Measurements from ENCODE around the gene PLXNA4.

PLXNA4 gene

DNA sequence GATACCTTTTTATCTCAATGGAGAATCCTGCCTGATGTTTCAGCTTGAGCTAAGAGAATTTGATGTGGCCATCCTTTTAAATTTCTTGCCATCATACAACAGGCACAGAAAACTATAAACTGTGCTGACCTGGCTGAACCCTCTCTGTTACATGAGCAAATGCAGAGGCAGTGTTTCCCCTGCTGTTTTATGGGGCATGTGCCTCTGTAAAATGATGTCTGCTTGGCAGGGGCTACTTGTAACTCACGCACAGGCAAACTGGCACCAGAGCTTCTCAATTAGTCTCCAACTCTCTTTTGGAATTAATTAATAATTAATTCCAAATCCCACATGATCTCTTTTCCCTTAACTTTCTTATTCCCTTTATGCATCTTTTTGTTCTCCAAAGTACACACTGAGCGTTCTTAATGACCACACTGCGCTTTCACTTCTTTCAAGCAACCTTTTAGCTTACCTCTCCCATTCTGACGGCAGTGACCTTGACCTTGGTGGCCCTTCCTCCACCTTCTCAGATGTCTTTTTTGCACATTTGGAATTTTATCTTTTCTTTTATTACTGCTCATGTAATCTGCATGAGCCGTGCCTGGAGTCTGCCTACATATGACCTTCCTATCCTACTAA is 334.0 kb downstream of the PLXNA4 start (continued):
- TF ChIP-seq SCRT1 (tag by site-specific recombination; IDR thresholded peaks at IDR 0.05; ENCODE audit: borderline replicate concordance) (peak; percentile 83), ZNF19 (tag by site-specific recombination; IDR thresholded peaks at IDR 0.05; ENCODE audit: low read depth) (no peak), ZNF660 (tag by site-specific recombination; IDR thresholded peaks at IDR 0.05) (peak; percentile 79; the same call in 1 of the 2 replicates), ZNF561 (tag by site-specific recombination; IDR thresholded peaks at IDR 0.05; ENCODE audit: borderline replicate concordance) (peak; percentile 86; the same call in 1 of the 2 replicates), ZNF416 (tag by site-specific recombination; IDR thresholded peaks at IDR 0.05) (no peak), ZNF24 (tag by site-specific recombination; IDR thresholded peaks at IDR 0.05) (0 out of 2 replicates have a peak, but pooled peaks have one; percentile 30), ZNF843 (tag by site-specific recombination; IDR thresholded peaks at IDR 0.05) (peak; percentile 94), ZNF423 (tag by site-specific recombination; IDR thresholded peaks at IDR 0.05) (peak; percentile 60; the same call in 1 of the 2 replicates), ZNF202 (tag by site-specific recombination; IDR thresholded peaks at IDR 0.05; ENCODE audit: borderline replicate concordance) (no peak), ZNF610 (tag by site-specific recombination; IDR thresholded peaks at IDR 0.05; ENCODE audit: borderline replicate concordance) (0 out of 2 replicates have a peak, but pooled peaks have one; percentile 38), MYNN (tag by site-specific recombination; IDR thresholded peaks at IDR 0.05; ENCODE audit: borderline replicate concordance) (no peak), ZNF792 (tag by site-specific recombination; IDR thresholded peaks at IDR 0.05) (0 out of 2 replicates have a peak, but pooled peaks have one; percentile 45), WT1 (tag by site-specific recombination; IDR thresholded peaks at IDR 0.05) (no peak), GLIS2 (tag by site-specific recombination; IDR thresholded peaks at IDR 0.05) (peak; percentile 34; the same call in 1 of the 2 replicates), ZXDB (tag by site-specific recombination; IDR thresholded peaks at IDR 0.05) (peak; percentile 87), ZNF394 (tag by site-specific recombination; IDR thresholded peaks at IDR 0.05; ENCODE audit: borderline replicate concordance) (peak; percentile 21; the same call in 1 of the 2 replicates), ZBTB20 (tag by site-specific recombination; IDR thresholded peaks at IDR 0.05) (peak; percentile 26; the same call in 1 of the 2 replicates), ZNF510 (tag by site-specific recombination; IDR thresholded peaks at IDR 0.05; ENCODE audit: insufficient replicate concordance) (no peak)
- TF ChIP-seq, protein P1, sequence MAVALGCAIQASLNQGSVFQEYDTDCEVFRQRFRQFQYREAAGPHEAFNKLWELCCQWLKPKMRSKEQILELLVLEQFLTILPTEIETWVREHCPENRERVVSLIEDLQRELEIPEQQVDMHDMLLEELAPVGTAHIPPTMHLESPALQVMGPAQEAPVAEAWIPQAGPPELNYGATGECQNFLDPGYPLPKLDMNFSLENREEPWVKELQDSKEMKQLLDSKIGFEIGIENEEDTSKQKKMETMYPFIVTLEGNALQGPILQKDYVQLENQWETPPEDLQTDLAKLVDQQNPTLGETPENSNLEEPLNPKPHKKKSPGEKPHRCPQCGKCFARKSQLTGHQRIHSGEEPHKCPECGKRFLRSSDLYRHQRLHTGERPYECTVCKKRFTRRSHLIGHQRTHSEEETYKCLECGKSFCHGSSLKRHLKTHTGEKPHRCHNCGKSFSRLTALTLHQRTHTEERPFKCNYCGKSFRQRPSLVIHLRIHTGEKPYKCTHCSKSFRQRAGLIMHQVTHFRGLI (tag by site-specific recombination; IDR thresholded peaks at IDR 0.05) = no peak; the same call in 1 of the 2 replicates
- TF ChIP-seq, protein P2, sequence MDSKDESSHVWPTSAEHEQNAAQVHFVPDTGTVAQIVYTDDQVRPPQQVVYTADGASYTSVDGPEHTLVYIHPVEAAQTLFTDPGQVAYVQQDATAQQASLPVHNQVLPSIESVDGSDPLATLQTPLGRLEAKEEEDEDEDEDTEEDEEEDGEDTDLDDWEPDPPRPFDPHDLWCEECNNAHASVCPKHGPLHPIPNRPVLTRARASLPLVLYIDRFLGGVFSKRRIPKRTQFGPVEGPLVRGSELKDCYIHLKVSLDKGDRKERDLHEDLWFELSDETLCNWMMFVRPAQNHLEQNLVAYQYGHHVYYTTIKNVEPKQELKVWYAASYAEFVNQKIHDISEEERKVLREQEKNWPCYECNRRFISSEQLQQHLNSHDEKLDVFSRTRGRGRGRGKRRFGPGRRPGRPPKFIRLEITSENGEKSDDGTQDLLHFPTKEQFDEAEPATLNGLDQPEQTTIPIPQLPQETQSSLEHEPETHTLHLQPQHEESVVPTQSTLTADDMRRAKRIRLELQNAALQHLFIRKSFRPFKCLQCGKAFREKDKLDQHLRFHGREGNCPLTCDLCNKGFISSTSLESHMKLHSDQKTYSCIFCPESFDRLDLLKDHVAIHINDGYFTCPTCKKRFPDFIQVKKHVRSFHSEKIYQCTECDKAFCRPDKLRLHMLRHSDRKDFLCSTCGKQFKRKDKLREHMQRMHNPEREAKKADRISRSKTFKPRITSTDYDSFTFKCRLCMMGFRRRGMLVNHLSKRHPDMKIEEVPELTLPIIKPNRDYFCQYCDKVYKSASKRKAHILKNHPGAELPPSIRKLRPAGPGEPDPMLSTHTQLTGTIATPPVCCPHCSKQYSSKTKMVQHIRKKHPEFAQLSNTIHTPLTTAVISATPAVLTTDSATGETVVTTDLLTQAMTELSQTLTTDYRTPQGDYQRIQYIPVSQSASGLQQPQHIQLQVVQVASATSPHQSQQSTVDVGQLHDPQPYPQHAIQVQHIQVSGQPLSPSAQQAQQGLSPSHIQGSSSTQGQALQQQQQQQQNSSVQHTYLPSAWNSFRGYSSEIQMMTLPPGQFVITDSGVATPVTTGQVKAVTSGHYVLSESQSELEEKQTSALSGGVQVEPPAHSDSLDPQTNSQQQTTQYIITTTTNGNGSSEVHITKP (tag by site-specific recombination; IDR thresholded peaks at IDR 0.05) = peak; percentile 55
- TF ChIP-seq, protein P3, sequence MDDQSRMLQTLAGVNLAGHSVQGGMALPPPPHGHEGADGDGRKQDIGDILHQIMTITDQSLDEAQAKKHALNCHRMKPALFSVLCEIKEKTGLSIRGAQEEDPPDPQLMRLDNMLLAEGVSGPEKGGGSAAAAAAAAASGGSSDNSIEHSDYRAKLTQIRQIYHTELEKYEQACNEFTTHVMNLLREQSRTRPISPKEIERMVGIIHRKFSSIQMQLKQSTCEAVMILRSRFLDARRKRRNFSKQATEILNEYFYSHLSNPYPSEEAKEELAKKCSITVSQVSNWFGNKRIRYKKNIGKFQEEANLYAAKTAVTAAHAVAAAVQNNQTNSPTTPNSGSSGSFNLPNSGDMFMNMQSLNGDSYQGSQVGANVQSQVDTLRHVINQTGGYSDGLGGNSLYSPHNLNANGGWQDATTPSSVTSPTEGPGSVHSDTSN (CRISPR knock-in tag; IDR thresholded peaks at IDR 0.05) = no peak
- TF ChIP-seq, protein P4, sequence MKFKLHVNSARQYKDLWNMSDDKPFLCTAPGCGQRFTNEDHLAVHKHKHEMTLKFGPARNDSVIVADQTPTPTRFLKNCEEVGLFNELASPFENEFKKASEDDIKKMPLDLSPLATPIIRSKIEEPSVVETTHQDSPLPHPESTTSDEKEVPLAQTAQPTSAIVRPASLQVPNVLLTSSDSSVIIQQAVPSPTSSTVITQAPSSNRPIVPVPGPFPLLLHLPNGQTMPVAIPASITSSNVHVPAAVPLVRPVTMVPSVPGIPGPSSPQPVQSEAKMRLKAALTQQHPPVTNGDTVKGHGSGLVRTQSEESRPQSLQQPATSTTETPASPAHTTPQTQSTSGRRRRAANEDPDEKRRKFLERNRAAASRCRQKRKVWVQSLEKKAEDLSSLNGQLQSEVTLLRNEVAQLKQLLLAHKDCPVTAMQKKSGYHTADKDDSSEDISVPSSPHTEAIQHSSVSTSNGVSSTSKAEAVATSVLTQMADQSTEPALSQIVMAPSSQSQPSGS (tag by site-specific recombination; IDR thresholded peaks at IDR 0.05; ENCODE audit: low read depth) = peak; percentile 3; the same call in 1 of the 2 replicates
- TF ChIP-seq, protein P5, sequence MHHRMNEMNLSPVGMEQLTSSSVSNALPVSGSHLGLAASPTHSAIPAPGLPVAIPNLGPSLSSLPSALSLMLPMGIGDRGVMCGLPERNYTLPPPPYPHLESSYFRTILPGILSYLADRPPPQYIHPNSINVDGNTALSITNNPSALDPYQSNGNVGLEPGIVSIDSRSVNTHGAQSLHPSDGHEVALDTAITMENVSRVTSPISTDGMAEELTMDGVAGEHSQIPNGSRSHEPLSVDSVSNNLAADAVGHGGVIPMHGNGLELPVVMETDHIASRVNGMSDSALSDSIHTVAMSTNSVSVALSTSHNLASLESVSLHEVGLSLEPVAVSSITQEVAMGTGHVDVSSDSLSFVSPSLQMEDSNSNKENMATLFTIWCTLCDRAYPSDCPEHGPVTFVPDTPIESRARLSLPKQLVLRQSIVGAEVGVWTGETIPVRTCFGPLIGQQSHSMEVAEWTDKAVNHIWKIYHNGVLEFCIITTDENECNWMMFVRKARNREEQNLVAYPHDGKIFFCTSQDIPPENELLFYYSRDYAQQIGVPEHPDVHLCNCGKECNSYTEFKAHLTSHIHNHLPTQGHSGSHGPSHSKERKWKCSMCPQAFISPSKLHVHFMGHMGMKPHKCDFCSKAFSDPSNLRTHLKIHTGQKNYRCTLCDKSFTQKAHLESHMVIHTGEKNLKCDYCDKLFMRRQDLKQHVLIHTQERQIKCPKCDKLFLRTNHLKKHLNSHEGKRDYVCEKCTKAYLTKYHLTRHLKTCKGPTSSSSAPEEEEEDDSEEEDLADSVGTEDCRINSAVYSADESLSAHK (tag by site-specific recombination; IDR thresholded peaks at IDR 0.05) = peak; percentile 95
- TF ChIP-seq, protein P6, sequence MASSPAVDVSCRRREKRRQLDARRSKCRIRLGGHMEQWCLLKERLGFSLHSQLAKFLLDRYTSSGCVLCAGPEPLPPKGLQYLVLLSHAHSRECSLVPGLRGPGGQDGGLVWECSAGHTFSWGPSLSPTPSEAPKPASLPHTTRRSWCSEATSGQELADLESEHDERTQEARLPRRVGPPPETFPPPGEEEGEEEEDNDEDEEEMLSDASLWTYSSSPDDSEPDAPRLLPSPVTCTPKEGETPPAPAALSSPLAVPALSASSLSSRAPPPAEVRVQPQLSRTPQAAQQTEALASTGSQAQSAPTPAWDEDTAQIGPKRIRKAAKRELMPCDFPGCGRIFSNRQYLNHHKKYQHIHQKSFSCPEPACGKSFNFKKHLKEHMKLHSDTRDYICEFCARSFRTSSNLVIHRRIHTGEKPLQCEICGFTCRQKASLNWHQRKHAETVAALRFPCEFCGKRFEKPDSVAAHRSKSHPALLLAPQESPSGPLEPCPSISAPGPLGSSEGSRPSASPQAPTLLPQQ (tag by site-specific recombination; IDR thresholded peaks at IDR 0.05) = peak; percentile 38; the same call in 1 of the 2 replicates
- TF ChIP-seq, protein P7, sequence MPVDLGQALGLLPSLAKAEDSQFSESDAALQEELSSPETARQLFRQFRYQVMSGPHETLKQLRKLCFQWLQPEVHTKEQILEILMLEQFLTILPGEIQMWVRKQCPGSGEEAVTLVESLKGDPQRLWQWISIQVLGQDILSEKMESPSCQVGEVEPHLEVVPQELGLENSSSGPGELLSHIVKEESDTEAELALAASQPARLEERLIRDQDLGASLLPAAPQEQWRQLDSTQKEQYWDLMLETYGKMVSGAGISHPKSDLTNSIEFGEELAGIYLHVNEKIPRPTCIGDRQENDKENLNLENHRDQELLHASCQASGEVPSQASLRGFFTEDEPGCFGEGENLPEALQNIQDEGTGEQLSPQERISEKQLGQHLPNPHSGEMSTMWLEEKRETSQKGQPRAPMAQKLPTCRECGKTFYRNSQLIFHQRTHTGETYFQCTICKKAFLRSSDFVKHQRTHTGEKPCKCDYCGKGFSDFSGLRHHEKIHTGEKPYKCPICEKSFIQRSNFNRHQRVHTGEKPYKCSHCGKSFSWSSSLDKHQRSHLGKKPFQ (tag by site-specific recombination; IDR thresholded peaks at IDR 0.05) = peak; percentile 80

Measured in HEK293 (cell line).